DOHH2 (cell line): ENCODE results near the gene MON2.

ENCODE experiments used
- CTCF ChIP-seq: fragments of 200-600 bp; sonication (generic); IDR thresholded peaks from one replicate; pipeline ENCODE4 v1.5.1; 2014; ENCODE audit warnings: antibody characterized with exemption, mild to moderate bottlenecking, low read depth, low read length; ENCODE audit not compliant: poor library complexity, severe bottlenecking
- EZH2phosphoT487 ChIP-seq: fragments of 200-600 bp; sonication (generic); IDR thresholded peaks from 2 replicates; pipeline ENCODE4 v1.6.1; 2017; ENCODE audit warnings: borderline replicate concordance, mild to moderate bottlenecking, antibody characterized with exemption, low read length, moderate library complexity, mixed read lengths

GRCh38 chr12:62643486-62643885, 176.9 kb downstream of the MON2 start:
- TF ChIP-seq CTCF = no peak
- TF ChIP-seq EZH2phosphoT487 = no peak
